ENCODE results near the gene ZCCHC17. TPM values are rescaled to one million over a fixed set of nuclear protein-coding genes. Genes with fewer than 3 reads are reported as not detected.

ZCCHC17 gene
- total RNA-seq, 1 experiment from 2014 or later, result 26.8 TPM

DNA sequence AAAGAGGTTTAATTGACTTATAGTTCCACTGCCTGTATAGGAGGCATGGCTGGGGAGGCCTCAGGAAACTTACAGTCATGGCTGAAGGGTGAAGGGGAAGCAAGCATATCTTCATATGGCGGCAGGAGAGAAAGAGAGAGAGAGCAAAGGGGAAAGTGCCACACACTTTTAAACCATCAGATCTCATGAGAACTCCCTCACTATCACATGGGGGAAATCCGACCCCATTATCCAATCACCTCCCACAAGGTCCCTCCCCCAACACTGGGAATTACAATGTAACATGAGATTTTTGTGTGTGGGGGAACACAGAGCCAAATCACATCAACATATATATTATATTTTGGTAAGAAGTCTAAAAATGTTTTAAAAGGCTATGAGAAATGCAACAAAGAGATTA is 48.8 kb downstream of the ZCCHC17 start:
- CTCF ChIA-PET, result no interaction called here
- TF ChIP-seq, protein P1, sequence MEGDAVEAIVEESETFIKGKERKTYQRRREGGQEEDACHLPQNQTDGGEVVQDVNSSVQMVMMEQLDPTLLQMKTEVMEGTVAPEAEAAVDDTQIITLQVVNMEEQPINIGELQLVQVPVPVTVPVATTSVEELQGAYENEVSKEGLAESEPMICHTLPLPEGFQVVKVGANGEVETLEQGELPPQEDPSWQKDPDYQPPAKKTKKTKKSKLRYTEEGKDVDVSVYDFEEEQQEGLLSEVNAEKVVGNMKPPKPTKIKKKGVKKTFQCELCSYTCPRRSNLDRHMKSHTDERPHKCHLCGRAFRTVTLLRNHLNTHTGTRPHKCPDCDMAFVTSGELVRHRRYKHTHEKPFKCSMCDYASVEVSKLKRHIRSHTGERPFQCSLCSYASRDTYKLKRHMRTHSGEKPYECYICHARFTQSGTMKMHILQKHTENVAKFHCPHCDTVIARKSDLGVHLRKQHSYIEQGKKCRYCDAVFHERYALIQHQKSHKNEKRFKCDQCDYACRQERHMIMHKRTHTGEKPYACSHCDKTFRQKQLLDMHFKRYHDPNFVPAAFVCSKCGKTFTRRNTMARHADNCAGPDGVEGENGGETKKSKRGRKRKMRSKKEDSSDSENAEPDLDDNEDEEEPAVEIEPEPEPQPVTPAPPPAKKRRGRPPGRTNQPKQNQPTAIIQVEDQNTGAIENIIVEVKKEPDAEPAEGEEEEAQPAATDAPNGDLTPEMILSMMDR (conservative IDR thresholded peaks at IDR 0.05), result no peak
- no peak for TF ChIP-seq EZH2 (IDR thresholded peaks at IDR 0.05; ENCODE audit: low read depth)
- POLR2A ChIA-PET (ENCODE audit: unreplicated experiment), result interaction anchor here (0.7 kb wide), 1 partner anchor 422 kb away, joined by 3 read pairs; no protein-coding TSS in a partner anchor
- no peaks in the 10 kb centered on the region for H3K36me3 ChIP-seq (ENCODE audit: low read depth)
- intact Hi-C loops (cut with micrococcal nuclease; ENCODE audit: unreplicated experiment), result no loop called here
- no peak overlapping the region for H3K27ac ChIP-seq
- H3K4me1 ChIP-seq (replicated peaks; ENCODE audit: insufficient read depth), result no peaks in the 10 kb centered on the region
- H3K79me2 ChIP-seq (ENCODE audit: low read depth), result no peaks in the 10 kb centered on the region
- BruUV-seq (replicated peaks), result no TSS peak
- no peaks in the 10 kb centered on the region for H3K9me2 ChIP-seq (ENCODE audit: insufficient read depth)
- no peaks in the 10 kb centered on the region for H3F3A ChIP-seq (ENCODE audit: insufficient read depth, low read depth)
- H3K4me3 ChIP-seq, result no peak overlapping the region
- H3K4me2 ChIP-seq, result no peak overlapping the region
- no peak for DNase-seq
- no peaks in the 10 kb centered on the region for H3K9me3 ChIP-seq (ENCODE audit: insufficient read depth, low read depth)
- no peak overlapping the region for H2AFZ ChIP-seq
- H4K20me1 ChIP-seq (ENCODE audit: insufficient read depth), result no peaks in the 10 kb centered on the region
- no peaks in the 10 kb centered on the region for H3K27me3 ChIP-seq (ENCODE audit: insufficient read depth, low read depth)

DNA sequence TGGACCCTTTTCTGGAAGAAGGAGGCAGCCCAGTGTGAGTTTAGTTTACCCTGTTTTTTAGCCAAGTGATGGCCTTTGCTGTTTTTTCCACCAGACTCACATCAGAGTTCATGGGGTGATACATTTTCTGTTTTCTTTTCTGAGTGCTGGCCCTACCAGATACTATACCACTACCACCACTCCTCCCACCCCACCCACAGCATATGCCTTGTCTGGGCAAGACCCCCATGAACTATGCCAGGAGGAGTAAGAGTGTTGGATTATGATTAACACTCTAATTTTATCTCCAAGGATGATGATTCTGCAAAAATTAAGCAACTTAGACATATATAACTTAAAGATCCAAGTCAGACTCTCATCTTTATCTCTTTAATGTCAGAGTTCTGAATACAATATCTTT is 50.0 kb downstream of the ZCCHC17 start:
- ChIA-PET CTCF (no interaction called here), POLR2A (ENCODE audit: unreplicated experiment) (interaction anchor here (0.6 kb wide), 1 partner anchor 350 kb away, joined by 11 read pairs; no protein-coding TSS in a partner anchor)
- H3K4me1 ChIP-seq (replicated peaks; ENCODE audit: insufficient read depth), result no peaks in the 10 kb centered on the region
- H3K36me3 ChIP-seq (ENCODE audit: low read depth), result no peaks in the 10 kb centered on the region
- no peaks in the 10 kb centered on the region for H3K9me3 ChIP-seq (ENCODE audit: insufficient read depth, low read depth)
- no peaks in the 10 kb centered on the region for H3K79me2 ChIP-seq (ENCODE audit: low read depth)
- TF ChIP-seq, protein P1 (conservative IDR thresholded peaks at IDR 0.05), result no peak
- no peak for TF ChIP-seq EZH2 (IDR thresholded peaks at IDR 0.05; ENCODE audit: low read depth)
- H3K4me3 ChIP-seq, result no peak overlapping the region
- no peak overlapping the region for H3K4me2 ChIP-seq
- H2AFZ ChIP-seq, result no peak overlapping the region
- H4K20me1 ChIP-seq (ENCODE audit: insufficient read depth), result no peaks in the 10 kb centered on the region
- no TSS peak for BruUV-seq (replicated peaks)
- H3K27me3 ChIP-seq (ENCODE audit: insufficient read depth, low read depth), result no peaks in the 10 kb centered on the region
- intact Hi-C loops (cut with micrococcal nuclease; ENCODE audit: unreplicated experiment), result no loop called here
- no peaks in the 10 kb centered on the region for H3F3A ChIP-seq (ENCODE audit: insufficient read depth, low read depth)
- H3K9me2 ChIP-seq (ENCODE audit: insufficient read depth), result no peaks in the 10 kb centered on the region
- no peak overlapping the region for H3K27ac ChIP-seq
- DNase-seq, result no peak

DNA sequence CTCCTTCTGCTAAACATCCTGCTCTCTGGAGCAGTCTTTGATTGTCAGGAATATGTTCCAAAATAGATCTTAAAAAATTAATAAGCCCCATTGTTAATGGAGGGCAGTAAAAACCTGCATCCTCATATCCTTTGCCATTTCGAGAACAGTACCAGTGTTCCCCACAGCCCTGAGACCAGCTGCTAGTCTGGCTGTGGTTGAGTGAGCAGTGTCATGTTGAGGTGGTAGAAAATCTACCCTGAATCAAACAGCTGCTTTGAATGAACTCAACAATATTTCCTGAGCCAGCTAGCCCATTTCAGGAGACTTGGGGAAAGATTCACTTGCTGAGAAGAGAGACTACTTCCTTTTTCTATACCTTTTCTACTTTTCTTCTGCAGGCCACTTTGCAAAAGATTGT is 51.6 kb downstream of the ZCCHC17 start:
- DNase-seq, result no peak
- Histone ChIP-seq H3K36me3 (ENCODE audit: low read depth) (no peaks in the 10 kb centered on the region), H3K27me3 (ENCODE audit: insufficient read depth, low read depth) (no peaks in the 10 kb centered on the region), H3K79me2 (ENCODE audit: low read depth) (no peaks in the 10 kb centered on the region), H2AFZ (no peak overlapping the region), H3K9me2 (ENCODE audit: insufficient read depth) (no peaks in the 10 kb centered on the region), H3F3A (ENCODE audit: insufficient read depth, low read depth) (no peaks in the 10 kb centered on the region), H3K4me3 (no peak overlapping the region), H3K27ac (no peak overlapping the region), H3K9me3 (ENCODE audit: insufficient read depth, low read depth) (no peaks in the 10 kb centered on the region), H3K4me2 (no peak overlapping the region), H4K20me1 (ENCODE audit: insufficient read depth) (no peaks in the 10 kb centered on the region), H3K4me1 (replicated peaks; ENCODE audit: insufficient read depth) (no peaks in the 10 kb centered on the region)
- CTCF ChIA-PET, result no interaction called here
- POLR2A ChIA-PET (ENCODE audit: unreplicated experiment), result no interaction called here
- TF ChIP-seq EZH2 (IDR thresholded peaks at IDR 0.05; ENCODE audit: low read depth), result no peak
- TF ChIP-seq, protein P1 (conservative IDR thresholded peaks at IDR 0.05), result no peak
- BruUV-seq (replicated peaks), result no TSS peak
- intact Hi-C loops (cut with micrococcal nuclease; ENCODE audit: unreplicated experiment), result no loop called here

All from PC-9 (cell line).